GM04504 (cell line): ENCODE data around the gene PGPEP1.

Experiments
- DNase-seq: peaks from one replicate; pipeline ENCODE4 v3.0.0-alpha.2; 2012; ENCODE audit warnings: low read depth

The PGPEP1 gene

GRCh38 chr19:18418483-18419194, 78.2 kb downstream of the PGPEP1 start:
- DNase-seq, result no peak

DNA sequence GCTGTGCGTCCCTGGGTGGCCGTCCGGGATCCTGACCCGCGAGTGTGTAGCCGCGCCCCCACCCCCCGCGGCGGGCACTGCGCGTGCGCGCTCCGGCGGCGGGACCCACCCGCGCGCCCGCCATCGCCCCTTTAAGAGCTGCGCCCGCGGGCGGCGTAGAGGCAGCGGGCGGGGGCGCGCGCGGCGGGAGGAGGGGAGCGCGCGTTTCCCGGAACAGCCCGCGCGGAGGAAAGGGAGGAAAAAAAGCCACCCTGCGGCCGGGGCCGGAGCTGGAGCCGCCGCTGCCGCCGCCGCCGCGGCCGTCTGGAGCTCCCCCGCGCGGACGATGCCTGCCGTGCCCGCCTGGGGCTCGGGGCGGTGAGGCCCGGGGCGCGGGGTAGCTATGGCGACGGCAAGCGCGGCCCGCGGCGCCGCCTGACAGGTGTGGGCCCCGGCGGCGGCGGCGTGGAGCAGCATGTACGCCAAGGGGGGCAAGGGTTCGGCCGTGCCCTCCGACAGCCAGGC, 78.8 kb downstream of the PGPEP1 start, which contains the start of gene SSBP4:
Gene SSBP4 (plus strand): TSS at position 204 of the 504 bp plus-strand sequence. CDS start 251 bp downstream, at position 455.
- peak; percentile 60 for DNase-seq
